ENCODE results near the gene ATRNL1.
"Not testable (repeated sequence)": the region's sequence is repeated elsewhere in the genome, so short reads cannot be mapped to it uniquely, and the experiment has no call there.

The ATRNL1 gene

DNA sequence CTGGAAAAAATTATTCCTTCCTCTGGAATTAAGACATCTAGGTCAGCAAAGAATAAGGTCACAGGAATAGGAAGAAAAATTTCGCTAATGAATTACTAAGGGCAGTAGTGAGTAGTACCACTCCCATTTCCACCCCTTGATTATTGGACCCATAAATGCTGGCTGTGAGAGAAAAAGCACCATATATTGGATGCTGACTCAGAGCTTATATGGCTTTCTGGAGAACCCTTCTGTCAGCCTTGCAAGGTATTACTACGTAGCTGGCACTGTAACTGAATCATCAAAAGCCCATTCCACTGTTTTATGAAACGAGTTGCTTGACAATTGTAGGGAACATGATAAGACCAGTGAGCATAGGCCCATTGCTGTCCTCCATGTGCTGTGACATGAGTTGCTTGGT is 179.3 kb downstream of the ATRNL1 start:
- Histone ChIP-seq H3K9ac (no peak overlapping the region), H3K79me2 (no peaks in the 10 kb centered on the region), H3K4me2 (ENCODE audit: low read length) (no peak overlapping the region), H3K27me3 (ENCODE audit: control insufficient read depth, insufficient read depth, low read length) (no peaks in the 10 kb centered on the region), H3K4me3 (ENCODE audit: low read depth, low read length) (no peak overlapping the region), H3K9me3 (ENCODE audit: control insufficient read depth, low read length) (no peaks in the 10 kb centered on the region), H3K36me3 (ENCODE audit: control insufficient read depth, insufficient read depth, low read length) (no peaks in the 10 kb centered on the region), H2AFZ (no peak overlapping the region), H3K27ac (no peak overlapping the region), H3K4me1 (no peaks in the 10 kb centered on the region)
- no peak for TF ChIP-seq CTCF (IDR thresholded peaks at IDR 0.05)

DNA sequence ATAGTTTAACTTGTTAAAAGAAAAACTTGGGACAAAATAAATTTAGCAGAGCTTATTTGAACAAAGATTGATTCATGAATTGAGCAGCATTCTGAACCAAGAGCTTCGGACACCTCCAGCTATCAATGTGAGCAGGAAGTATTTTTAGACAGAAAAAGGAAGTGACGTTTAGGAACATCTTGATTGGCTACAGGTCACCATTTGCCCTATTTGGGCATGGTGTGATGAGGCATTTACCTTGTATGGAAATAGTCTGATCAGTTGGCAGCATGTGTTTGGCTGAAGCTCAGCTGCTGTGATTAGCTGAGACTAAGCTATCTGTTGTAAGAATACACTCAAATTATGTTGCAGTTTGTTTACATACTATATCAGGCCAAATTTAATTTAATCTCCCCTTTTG is 185.1 kb downstream of the ATRNL1 start:
- TF ChIP-seq CTCF (IDR thresholded peaks at IDR 0.05) = no peak
- H3K4me2 ChIP-seq (ENCODE audit: low read length) = no peak overlapping the region
- no peak overlapping the region for H3K9ac ChIP-seq
- H3K4me1 ChIP-seq = no peaks in the 10 kb centered on the region
- no peak overlapping the region for H3K4me3 ChIP-seq (ENCODE audit: low read depth, low read length)
- H3K27ac ChIP-seq = no peak overlapping the region
- H3K79me2 ChIP-seq = no peaks in the 10 kb centered on the region
- no peak overlapping the region for H2AFZ ChIP-seq
- H3K27me3 ChIP-seq (ENCODE audit: control insufficient read depth, insufficient read depth, low read length) = no peaks in the 10 kb centered on the region
- H3K36me3 ChIP-seq (ENCODE audit: control insufficient read depth, insufficient read depth, low read length) = no peaks in the 10 kb centered on the region
- H3K9me3 ChIP-seq (ENCODE audit: control insufficient read depth, low read length) = no peaks in the 10 kb centered on the region

DNA sequence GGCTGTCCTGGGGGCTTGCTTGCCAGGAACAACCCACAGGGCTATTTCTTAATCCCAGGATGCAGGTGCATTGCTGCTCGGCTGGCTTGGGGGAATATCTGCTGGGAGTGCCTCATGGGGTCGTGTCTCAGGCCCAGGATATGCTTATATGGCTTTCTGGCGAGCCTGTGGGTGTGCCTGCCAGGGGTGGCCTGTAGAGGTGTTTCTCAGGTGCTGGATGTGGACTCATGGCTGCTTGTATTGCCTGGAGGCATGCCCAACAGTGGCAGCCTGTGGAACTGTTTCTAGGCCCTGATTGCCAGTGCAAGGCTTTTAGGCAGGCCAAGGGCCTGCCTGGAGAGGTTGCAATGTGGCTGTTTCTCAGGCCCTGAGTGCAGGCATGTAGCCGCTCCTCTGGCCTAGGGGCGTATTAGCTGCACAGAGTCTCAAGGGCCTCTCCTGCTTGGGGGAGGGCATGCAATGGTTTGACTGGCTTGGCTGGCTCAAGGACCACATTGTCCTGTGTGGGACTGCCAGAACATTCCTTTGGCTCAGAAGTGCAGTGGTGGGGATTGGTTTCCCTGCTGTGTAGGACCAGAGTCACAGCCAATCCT is 202.1 kb downstream of the ATRNL1 start:
- H3K79me2 ChIP-seq = no peaks in the 10 kb centered on the region
- no peaks in the 10 kb centered on the region for H3K36me3 ChIP-seq (ENCODE audit: control insufficient read depth, insufficient read depth, low read length)
- no peak overlapping the region for H2AFZ ChIP-seq
- H3K9me3 ChIP-seq (ENCODE audit: control insufficient read depth, low read length) = no peaks in the 10 kb centered on the region
- no peak for TF ChIP-seq CTCF (IDR thresholded peaks at IDR 0.05)
- H3K4me1 ChIP-seq = no peaks in the 10 kb centered on the region
- no peak overlapping the region for H3K9ac ChIP-seq
- no peaks in the 10 kb centered on the region for H3K27me3 ChIP-seq (ENCODE audit: control insufficient read depth, insufficient read depth, low read length)
- H3K27ac ChIP-seq = no peak overlapping the region
- no peak overlapping the region for H3K4me3 ChIP-seq (ENCODE audit: low read depth, low read length)
- H3K4me2 ChIP-seq (ENCODE audit: low read length) = no peak overlapping the region

GRCh38 chr10:115300080-115300479 is 206.9 kb downstream of the ATRNL1 start:
- H3K36me3 ChIP-seq (ENCODE audit: control insufficient read depth, insufficient read depth, low read length) = no peaks in the 10 kb centered on the region
- H3K27me3 ChIP-seq (ENCODE audit: control insufficient read depth, insufficient read depth, low read length) = no peaks in the 10 kb centered on the region
- no peaks in the 10 kb centered on the region for H3K79me2 ChIP-seq
- H3K27ac ChIP-seq = no peak overlapping the region
- no peak overlapping the region for H3K9ac ChIP-seq
- H3K4me1 ChIP-seq = no peaks in the 10 kb centered on the region
- no peaks in the 10 kb centered on the region for H3K9me3 ChIP-seq (ENCODE audit: control insufficient read depth, low read length)
- no peak overlapping the region for H2AFZ ChIP-seq
- no peak for TF ChIP-seq CTCF (IDR thresholded peaks at IDR 0.05)
- H3K4me2 ChIP-seq (ENCODE audit: low read length) = no peak overlapping the region
- no peak overlapping the region for H3K4me3 ChIP-seq (ENCODE audit: low read depth, low read length)

- not testable (repeated sequence) for H3K4me1 ChIP-seq; H3K36me3 ChIP-seq (ENCODE audit: control insufficient read depth, insufficient read depth, low read length); H3K79me2 ChIP-seq; H3K4me3 ChIP-seq (ENCODE audit: low read depth, low read length); H3K4me2 ChIP-seq (ENCODE audit: low read length); H2AFZ ChIP-seq; H3K27me3 ChIP-seq (ENCODE audit: control insufficient read depth, insufficient read depth, low read length); H3K9me3 ChIP-seq (ENCODE audit: control insufficient read depth, low read length); H3K27ac ChIP-seq; H3K9ac ChIP-seq
Measured at GRCh38 chr10:115319669-115320068, 226.5 kb downstream of the ATRNL1 start.

Measured in parathyroid adenoma (tissue), 2 donors.